GM23338 (cell line): Measurements from ENCODE around the gene KIR2DL1. TPM values are rescaled to one million over a fixed set of nuclear protein-coding genes. Genes with fewer than 3 reads are reported as not detected.
"Not testable (repeated sequence)": the region's sequence is repeated elsewhere in the genome, so short reads cannot be mapped to it uniquely, and the experiment has no call there.

Source experiments
- ATAC-seq: fragments of 200-7000 bp; cut with Tn5 transposase; 3 replicates; pipeline ENCODE4 v1.9.1; 2020
- DNase-seq: peaks from one replicate; pipeline ENCODE4 v3.0.0-alpha.2; 2015; ENCODE audit warnings: low spot score
- H2AFZ ChIP-seq: fragments of 200-600 bp; sonication (generic); 2 replicates; pipeline ENCODE4 v1.8.0; 2016; ENCODE audit warnings: antibody characterized with exemption, mild to moderate bottlenecking, moderate library complexity
- H3F3A ChIP-seq: fragments of 200-600 bp; sonication (generic); replicated peaks from 2 replicates; pipeline ENCODE4 v1.8.0; 2017; ENCODE audit warnings: antibody characterized with exemption, mixed run types, low read depth
- H3K27ac ChIP-seq: fragments of 200-600 bp; sonication (generic); 2 replicates; pipeline ENCODE4 v1.6.1; 2016; ENCODE audit warnings: low read depth
- H3K27me3 ChIP-seq: fragments of 200-600 bp; sonication (generic); 2 replicates; pipeline ENCODE4 v1.8.0; 2016; ENCODE audit warnings: mild to moderate bottlenecking, mixed run types, moderate library complexity; ENCODE audit not compliant: insufficient read depth
- H3K36me3 ChIP-seq: fragments of 200-600 bp; sonication (generic); 2 replicates; pipeline ENCODE4 v1.8.0; 2016; ENCODE audit warnings: mild to moderate bottlenecking; ENCODE audit not compliant: insufficient read depth
- H3K4me1 ChIP-seq: fragments of 200-600 bp; sonication (generic); 2 replicates; pipeline ENCODE4 v1.8.0; 2016; ENCODE audit warnings: mild to moderate bottlenecking, moderate library complexity; ENCODE audit not compliant: insufficient read depth
- H3K4me2 ChIP-seq: fragments of 200-600 bp; sonication (generic); 2 replicates; pipeline ENCODE4 v1.7.1; 2017; ENCODE audit warnings: mixed run types
- H3K4me3 ChIP-seq: fragments of 200-600 bp; sonication (generic); 2 replicates; pipeline ENCODE4 v1.6.1; 2016; ENCODE audit warnings: mixed run types
- H3K79me2 ChIP-seq: fragments of 200-600 bp; sonication (generic); replicated peaks from 2 replicates; pipeline ENCODE4 v1.8.0; 2017; ENCODE audit warnings: mild to moderate bottlenecking; ENCODE audit not compliant: insufficient read depth
- H3K9me2 ChIP-seq: fragments of 200-600 bp; sonication (generic); 2 replicates; pipeline ENCODE4 v1.8.0; 2017; ENCODE audit not compliant: insufficient read depth
- H4K20me1 ChIP-seq: fragments of 200-600 bp; sonication (generic); replicated peaks from 2 replicates; pipeline ENCODE4 v1.8.0; 2017; ENCODE audit warnings: mild to moderate bottlenecking; ENCODE audit not compliant: insufficient read depth
- H3K27ac Mint-ChIP-seq: 2 replicates; pipeline ENCODE4 v1.8.0; 2020; ENCODE audit warnings: inconsistent platforms, mild to moderate bottlenecking, moderate library complexity, mixed read lengths
- H3K27me3 Mint-ChIP-seq: 3 replicates; pipeline ENCODE4 v1.8.0; 2022; ENCODE audit warnings: low read depth, mild to moderate bottlenecking, moderate library complexity, mixed read lengths, inconsistent platforms; ENCODE audit not compliant: insufficient read depth, poor library complexity
- H3K36me3 Mint-ChIP-seq: 3 replicates; pipeline ENCODE4 v1.8.0; 2021; ENCODE audit warnings: low read depth, mild to moderate bottlenecking, inconsistent platforms, moderate library complexity, mixed read lengths
- H3K4me1 Mint-ChIP-seq: 3 replicates; pipeline ENCODE4 v1.8.0; 2020; ENCODE audit warnings: mild to moderate bottlenecking, inconsistent platforms, mixed read lengths
- H3K4me3 Mint-ChIP-seq: 3 replicates; pipeline ENCODE4 v1.8.0; 2021; ENCODE audit warnings: moderate library complexity, mild to moderate bottlenecking, inconsistent platforms, mixed read lengths
- H3K9me3 Mint-ChIP-seq: 3 replicates; pipeline ENCODE4 v1.8.0; 2020; ENCODE audit warnings: moderate library complexity, mild to moderate bottlenecking, inconsistent platforms, mixed read lengths
- CTCF ChIP-seq, 2 experiments: fragments of 200-600 bp in 1 of 2; sonication (generic) in 1 of 2; conservative IDR thresholded peaks; 2 replicates each; pipeline versions ENCODE4 v1.5.1 to v1.6.1; 2016 to 2017; ENCODE audit warnings: antibody characterized with exemption in 2 of 2, low read depth in 2 of 2, mild to moderate bottlenecking in 2 of 2, moderate library complexity in 1 of 2
- EZH2phosphoT487 ChIP-seq: fragments of 200-600 bp; sonication (generic); IDR thresholded peaks from one replicate; pipeline ENCODE4 v1.8.1; 2018; ENCODE audit warnings: antibody characterized with exemption; ENCODE audit not compliant: unreplicated experiment
- JUNB ChIP-seq: IDR thresholded peaks from one replicate; pipeline ENCODE4 v1.6.1; 2016; ENCODE audit warnings: antibody characterized with exemption; ENCODE audit not compliant: unreplicated experiment
- REST ChIP-seq: IDR thresholded peaks from one replicate; pipeline ENCODE4 v1.6.1; 2018; ENCODE audit warnings: antibody characterized with exemption; ENCODE audit not compliant: unreplicated experiment
- STAT1 ChIP-seq: IDR thresholded peaks from one replicate; pipeline ENCODE4 v1.6.1; 2016; ENCODE audit warnings: antibody characterized with exemption; ENCODE audit not compliant: unreplicated experiment
- ZNF114 ChIP-seq: fragments of 250-450 bp; sonication (Bioruptor Pico); IDR thresholded peaks from 2 replicates; pipeline ENCODE4 v1.5.0; 2020; ENCODE audit warnings: mild to moderate bottlenecking, moderate library complexity
- ZNF331 ChIP-seq: fragments of 250-450 bp; sonication (Bioruptor Pico); IDR thresholded peaks from 2 replicates; pipeline ENCODE4 v1.5.0; 2020; ENCODE audit warnings: low read depth, mild to moderate bottlenecking, moderate library complexity
- polyA plus RNA-seq: library from polyadenylated mRNA; unstranded; fragments of >200 nt; fragmentation: Nextera tagmentation; extraction: Ambion mirVana; gene quantifications from 2 replicates; pipeline ENCODE4 v1.2.1, GENCODE V29; 2016
- total RNA-seq: library from RNA; depleted of rRNA; stranded (reverse); fragments of >200 nt; shearing (Covaris generic); gene quantifications from 2 replicates; pipeline ENCODE4 v1.2.3, GENCODE V29; 2014

Gene KIR2DL1
- total and polyA plus RNA-seq, 2 experiments from 2014 or later, result not detected

- TF ChIP-seq EZH2phosphoT487 (no peak), ZNF331 (CRISPR knock-in tag) (no peak)
- peaks cover 58% of the 10 kb centered on the region for H3K36me3 Mint-ChIP-seq
- Histone ChIP-seq H2AFZ (no peak overlapping the region), H3K27me3 (no peaks in the 10 kb centered on the region), H3K79me2 (no peaks in the 10 kb centered on the region), H3K4me1 (no peaks in the 10 kb centered on the region), H3K9me2 (no peaks in the 10 kb centered on the region), H3K4me3 (no peak overlapping the region), H3F3A (no peaks in the 10 kb centered on the region), H4K20me1 (no peaks in the 10 kb centered on the region), H3K4me2 (no peak overlapping the region), H3K27ac (no peak overlapping the region), H3K36me3 (no peaks in the 10 kb centered on the region)
- no peak overlapping the region for H3K4me3 Mint-ChIP-seq
- no peak for DNase-seq
- H3K9me3 Mint-ChIP-seq, result peaks cover 99% of the 10 kb centered on the region
- peaks cover 6% of the 10 kb centered on the region for H3K27me3 Mint-ChIP-seq
- no peak overlapping the region for H3K27ac Mint-ChIP-seq
- no peaks in the 10 kb centered on the region for H3K4me1 Mint-ChIP-seq
- no peak for ATAC-seq
Observed at GRCh38 chr19:54806516-54806838, 36.9 kb downstream of the KIR2DL1 start.

GRCh38 chr19:54814571-54814970 is 45.0 kb downstream of the KIR2DL1 start:
- peaks cover 100% of the 10 kb centered on the region for H3K9me3 Mint-ChIP-seq
- H3K27ac Mint-ChIP-seq, DNase-seq: not testable (repeated sequence)

GRCh38 chr19:54816251-54816650 is 46.7 kb downstream of the KIR2DL1 start, which contains the start of gene KIR3DL1:
Gene KIR3DL1 (plus strand): TSS chr19:54816468.
- not testable (repeated sequence) for H3K27ac Mint-ChIP-seq, H4K20me1 ChIP-seq, H3K4me1 ChIP-seq, H3K4me3 ChIP-seq, H3K4me2 ChIP-seq, H3K79me2 ChIP-seq, H3K9me2 ChIP-seq, H3F3A ChIP-seq, H2AFZ ChIP-seq, ATAC-seq, DNase-seq, H3K4me3 Mint-ChIP-seq, H3K27me3 ChIP-seq, H3K4me1 Mint-ChIP-seq, H3K36me3 ChIP-seq, H3K27ac ChIP-seq
- H3K36me3 Mint-ChIP-seq, result peaks cover 60% of the 10 kb centered on the region
- peaks cover 24% of the 10 kb centered on the region for H3K27me3 Mint-ChIP-seq
- peaks cover 100% of the 10 kb centered on the region for H3K9me3 Mint-ChIP-seq

More at GRCh38 chr19:54814571-54814970, 45.0 kb downstream of the KIR2DL1 start:
- not testable (repeated sequence) for H3K4me2 ChIP-seq, H3K79me2 ChIP-seq, H3K4me1 ChIP-seq, H3K9me2 ChIP-seq, H3F3A ChIP-seq, H3K36me3 ChIP-seq, H4K20me1 ChIP-seq, H3K27ac ChIP-seq, ATAC-seq, H2AFZ ChIP-seq, H3K27me3 ChIP-seq, H3K4me1 Mint-ChIP-seq, H3K4me3 Mint-ChIP-seq, H3K4me3 ChIP-seq
- H3K36me3 Mint-ChIP-seq, result peaks cover 59% of the 10 kb centered on the region
- peaks cover 21% of the 10 kb centered on the region for H3K27me3 Mint-ChIP-seq

GRCh38 chr19:54817670-54818536 is 48.3 kb downstream of the KIR2DL1 start:
- H3K27me3 ChIP-seq, result no peaks in the 10 kb centered on the region
- peaks cover 99% of the 10 kb centered on the region for H3K9me3 Mint-ChIP-seq
- no peak for TF ChIP-seq STAT1
- TF ChIP-seq JUNB, result no peak
- no peak for TF ChIP-seq CTCF (conservative IDR thresholded peaks at IDR 0.05; ENCODE audit: low read depth in 2 of 2)
- TF ChIP-seq REST, result no peak
- TF ChIP-seq ZNF114 (CRISPR knock-in tag), result no peak

More at GRCh38 chr19:54817670-54818536, 48.3 kb downstream of the KIR2DL1 start:
- Histone ChIP-seq H3K27ac (no peak overlapping the region), H3K4me1 (no peaks in the 10 kb centered on the region), H2AFZ (no peak overlapping the region), H3F3A (no peaks in the 10 kb centered on the region), H3K9me2 (no peaks in the 10 kb centered on the region), H3K4me3 (no peak overlapping the region), H3K4me2 (no peak overlapping the region), H3K36me3 (no peaks in the 10 kb centered on the region), H4K20me1 (no peaks in the 10 kb centered on the region), H3K79me2 (no peaks in the 10 kb centered on the region)
- Mint-ChIP-seq H3K4me3 (no peak overlapping the region), H3K36me3 (peaks cover 56% of the 10 kb centered on the region), H3K4me1 (no peaks in the 10 kb centered on the region), H3K27ac (no peak overlapping the region), H3K27me3 (peaks cover 24% of the 10 kb centered on the region)
- no peak for ATAC-seq
- no peak for DNase-seq
